Measurements from ENCODE around the gene ADAMTS7. TPM values are rescaled to one million over a fixed set of nuclear protein-coding genes. Genes with fewer than 3 reads are reported as not detected.
"Not testable (repeated sequence)": the region's sequence is repeated elsewhere in the genome, so short reads cannot be mapped to it uniquely, and the experiment has no call there.

Gene ADAMTS7
- polyA plus RNA-seq, 3 donors = 0.90 to 7.8 (median 1.9) TPM

DNA sequence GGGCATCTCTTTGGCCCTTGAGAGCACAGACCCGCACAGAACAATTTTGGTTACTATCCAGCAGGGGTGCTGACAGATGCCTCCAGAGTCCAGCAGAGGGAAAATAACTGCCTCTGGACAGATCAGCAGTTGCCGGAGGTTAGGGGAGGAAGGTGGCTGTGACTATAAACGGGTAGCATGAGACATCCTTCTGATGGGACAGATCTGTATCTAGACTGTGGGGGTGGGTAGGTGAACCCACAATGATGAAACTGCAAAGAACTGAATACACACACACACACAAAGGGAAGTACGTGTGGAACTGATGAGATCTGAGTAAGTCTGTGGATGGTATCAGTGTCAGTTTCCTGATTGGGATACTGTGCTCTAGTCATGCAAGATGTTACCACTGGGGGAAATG, 21.2 kb downstream of the ADAMTS7 start:
- 59 to 77% (median 67%) methylated on average over 4 of the region's 4 CpGs for WGBS, 3 donors
- H3K27ac ChIP-seq (ENCODE audit: low read depth, low read length) = no peak overlapping the region

- WGBS, 3 donors = 89 to 94% (median 91%) methylated on average over 17 of the region's 17 CpGs
- no peak overlapping the region for H3K27ac ChIP-seq (ENCODE audit: low read depth, low read length)
Observed at GRCh38 chr15:78789615-78790014, 21.6 kb downstream of the ADAMTS7 start.

GRCh38 chr15:78788016-78788660, 23.1 kb downstream of the ADAMTS7 start:
- 89 to 92% (median 90%) methylated on average over 14 of the region's 14 CpGs for WGBS, 3 donors
- H3K27ac ChIP-seq (ENCODE audit: low read depth, low read length) = no peak overlapping the region

DNA sequence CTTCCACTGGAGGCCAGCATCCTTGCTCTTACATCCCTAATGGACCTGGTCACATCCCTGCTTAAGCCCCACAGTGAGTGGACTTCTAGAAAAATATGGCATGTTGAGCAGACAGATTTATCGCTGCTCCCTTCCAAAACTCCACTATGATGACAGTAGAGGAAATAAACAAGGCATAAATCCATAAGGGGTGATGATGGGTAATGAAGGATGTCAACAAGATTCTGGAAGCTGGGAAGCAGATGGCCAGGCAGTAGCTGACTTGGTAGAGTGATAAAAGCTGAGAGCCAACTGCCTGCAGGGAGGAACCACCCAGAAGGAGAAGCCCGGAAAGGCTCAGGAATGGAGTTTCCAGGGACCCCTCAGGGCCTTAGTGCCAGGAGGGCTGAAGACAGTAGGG, 28.9 kb downstream of the ADAMTS7 start:
- 97 to 98% (median 98%) methylated on average over 1 to 2 of the region's 2 CpGs for WGBS, 3 donors
- not testable (repeated sequence) for H3K27ac ChIP-seq (ENCODE audit: low read depth, low read length)

GRCh38 chr15:78781381-78781780, 29.9 kb downstream of the ADAMTS7 start:
- H3K27ac ChIP-seq (ENCODE audit: low read depth, low read length) = not testable (repeated sequence)
- 78 to 87% (median 80%) methylated on average over 2 to 4 of the region's 4 CpGs for WGBS, 3 donors

DNA sequence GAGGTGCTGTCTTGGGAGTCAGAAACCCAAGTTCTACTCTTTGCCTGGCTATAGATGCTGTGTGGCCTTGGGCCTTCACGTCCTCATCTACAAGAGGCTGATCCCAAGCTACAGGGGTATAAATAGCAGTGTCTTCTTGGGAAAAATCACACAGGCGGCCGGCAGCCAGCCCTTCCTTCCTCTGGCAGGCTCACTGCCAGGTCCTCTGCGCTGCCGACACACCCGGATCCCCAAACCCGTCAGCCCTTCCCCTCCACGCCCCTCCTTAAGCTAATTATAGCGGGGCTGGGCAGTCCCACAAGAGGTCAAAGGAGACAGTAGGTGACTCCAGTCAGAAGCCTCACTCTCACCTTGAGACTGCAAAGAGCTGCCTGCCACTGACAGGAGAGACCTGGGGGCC, 31.3 kb downstream of the ADAMTS7 start:
- not testable (repeated sequence) for H3K27ac ChIP-seq (ENCODE audit: low read depth, low read length)
- WGBS, 3 donors = 13 to 43% (median 20%) methylated on average over 1 of the region's 9 CpGs

DNA sequence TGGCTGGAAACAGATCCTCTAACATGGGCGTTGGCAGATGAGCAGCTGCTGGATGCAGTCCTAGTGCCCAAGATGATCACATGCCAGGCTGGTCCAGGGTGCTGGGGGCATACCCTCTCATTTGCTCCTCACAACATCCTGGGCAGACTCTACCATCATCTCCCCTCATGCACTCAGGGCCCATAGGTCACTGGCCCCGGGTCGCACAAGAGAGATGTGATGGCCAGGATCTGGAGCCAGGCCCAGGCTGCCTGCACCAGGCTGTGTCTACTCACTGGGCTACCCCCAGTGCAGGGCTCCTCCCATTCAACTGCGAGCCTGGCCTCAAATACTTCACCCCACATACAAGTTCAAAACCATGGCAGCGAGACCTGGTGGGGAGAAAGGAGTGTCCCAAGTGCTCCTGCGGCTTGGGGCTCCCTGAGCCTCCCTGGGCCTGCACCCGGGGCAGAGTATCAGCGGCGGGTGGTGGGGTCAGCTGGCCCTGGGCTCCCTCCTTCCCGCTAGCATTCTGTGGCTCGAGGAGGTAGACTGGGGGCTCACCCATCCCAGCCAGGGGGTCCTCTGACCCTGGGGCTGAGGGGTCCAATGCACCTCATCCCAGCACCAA, 32.0 kb downstream of the ADAMTS7 start:
- WGBS, 3 donors = 79 to 89% (median 81%) methylated on average over 8 to 11 of the region's 11 CpGs
- not testable (repeated sequence) for H3K27ac ChIP-seq (ENCODE audit: low read depth, low read length)

DNA sequence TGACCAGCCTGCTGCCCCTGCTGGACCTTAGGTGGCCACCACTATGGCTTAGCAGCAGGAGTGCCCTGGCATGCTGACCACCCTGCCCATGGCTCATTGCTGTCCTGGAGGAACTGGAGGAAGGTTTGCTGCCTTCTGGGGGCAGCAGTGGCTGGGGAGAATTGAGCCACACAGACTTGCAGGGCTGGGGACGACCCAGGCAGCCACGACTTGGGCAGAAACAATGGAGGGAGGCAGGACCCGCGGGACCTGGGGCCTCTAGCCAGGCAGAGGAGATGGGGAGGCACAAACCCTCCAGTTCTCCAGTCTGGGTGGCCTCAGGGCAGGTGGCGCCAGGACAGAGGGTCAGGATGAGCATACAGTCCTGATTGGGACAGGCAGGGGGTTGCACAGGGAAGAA, 32.8 kb downstream of the ADAMTS7 start:
- WGBS, 3 donors = 67 to 90% (median 86%) methylated on average over 5 of the region's 5 CpGs
- H3K27ac ChIP-seq (ENCODE audit: low read depth, low read length) = no peak overlapping the region

DNA sequence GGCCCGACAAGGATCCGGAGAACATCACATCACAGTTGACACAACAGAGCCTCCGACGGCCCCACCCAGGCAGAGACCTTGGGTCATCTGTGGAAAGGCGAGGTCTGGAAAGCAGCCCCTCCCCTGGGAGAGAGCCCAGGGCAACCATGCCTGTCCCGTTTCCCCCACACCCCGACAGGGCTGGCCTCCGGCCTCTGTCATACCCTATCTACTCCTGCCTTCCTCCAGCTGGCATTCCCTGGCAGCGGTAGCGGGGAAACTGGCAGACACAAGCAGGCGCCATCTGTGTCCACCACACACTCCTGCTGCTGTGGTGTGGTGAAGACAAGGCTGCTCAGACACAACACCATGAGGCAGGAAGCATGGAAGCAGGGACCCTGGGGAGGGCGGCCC, 33.3 kb downstream of the ADAMTS7 start:
- not testable (repeated sequence) for H3K27ac ChIP-seq (ENCODE audit: low read depth, low read length)
- 73 to 90% (median 81%) methylated on average over 12 of the region's 12 CpGs for WGBS, 3 donors

DNA sequence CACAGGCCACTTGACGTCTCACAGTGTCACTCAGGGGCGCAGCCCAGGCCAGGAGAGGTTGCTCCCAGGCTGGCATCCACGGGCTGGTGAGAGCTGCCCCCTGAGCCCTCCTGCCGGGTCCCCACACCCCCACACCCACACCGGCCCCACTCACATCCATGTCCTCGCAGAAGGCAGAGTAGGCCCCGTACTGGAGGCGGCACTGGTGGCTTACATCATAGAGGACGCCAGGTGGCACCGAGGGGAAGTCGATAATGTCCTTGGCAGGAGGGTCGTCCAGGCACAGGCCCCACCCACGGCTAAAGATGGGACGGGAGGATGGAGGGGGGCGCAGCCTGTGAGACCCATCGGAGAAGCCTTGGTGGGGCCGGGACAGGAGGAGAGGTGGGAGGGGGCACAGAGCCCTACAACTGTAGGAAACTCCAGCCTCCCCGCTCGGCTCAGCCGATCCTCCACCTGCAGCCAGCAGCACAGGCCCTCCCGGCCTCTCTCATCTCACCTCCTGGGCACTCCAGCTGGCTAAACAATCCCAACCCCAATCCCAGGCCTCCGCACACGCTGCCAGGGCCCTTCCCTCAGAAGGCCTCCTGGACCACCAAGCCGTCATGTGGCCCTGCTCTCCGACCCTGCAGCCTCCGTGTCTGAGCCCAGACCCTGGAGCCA, 33.8 kb downstream of the ADAMTS7 start:
- WGBS, 3 donors = 81 to 89% (median 86%) methylated on average over 18 to 26 of the region's 26 CpGs
- not testable (repeated sequence) for H3K27ac ChIP-seq (ENCODE audit: low read depth, low read length)

GRCh38 chr15:78776046-78776925, 35.0 kb downstream of the ADAMTS7 start:
- H3K27ac ChIP-seq (ENCODE audit: low read depth, low read length) = not testable (repeated sequence)
- WGBS, 3 donors = 85 to 89% (median 87%) methylated on average over 21 to 25 of the region's 25 CpGs

GRCh38 chr15:78775472-78775871, 35.8 kb downstream of the ADAMTS7 start:
- no peak overlapping the region for H3K27ac ChIP-seq (ENCODE audit: low read depth, low read length)
- 64 to 79% (median 77%) methylated on average over 6 to 8 of the region's 8 CpGs for WGBS, 3 donors

GRCh38 chr15:78774451-78774990, 36.7 kb downstream of the ADAMTS7 start:
- WGBS, 3 donors = 89 to 93% (median 90%) methylated on average over 15 of the region's 15 CpGs
- H3K27ac ChIP-seq (ENCODE audit: low read depth, low read length) = not testable (repeated sequence)

DNA sequence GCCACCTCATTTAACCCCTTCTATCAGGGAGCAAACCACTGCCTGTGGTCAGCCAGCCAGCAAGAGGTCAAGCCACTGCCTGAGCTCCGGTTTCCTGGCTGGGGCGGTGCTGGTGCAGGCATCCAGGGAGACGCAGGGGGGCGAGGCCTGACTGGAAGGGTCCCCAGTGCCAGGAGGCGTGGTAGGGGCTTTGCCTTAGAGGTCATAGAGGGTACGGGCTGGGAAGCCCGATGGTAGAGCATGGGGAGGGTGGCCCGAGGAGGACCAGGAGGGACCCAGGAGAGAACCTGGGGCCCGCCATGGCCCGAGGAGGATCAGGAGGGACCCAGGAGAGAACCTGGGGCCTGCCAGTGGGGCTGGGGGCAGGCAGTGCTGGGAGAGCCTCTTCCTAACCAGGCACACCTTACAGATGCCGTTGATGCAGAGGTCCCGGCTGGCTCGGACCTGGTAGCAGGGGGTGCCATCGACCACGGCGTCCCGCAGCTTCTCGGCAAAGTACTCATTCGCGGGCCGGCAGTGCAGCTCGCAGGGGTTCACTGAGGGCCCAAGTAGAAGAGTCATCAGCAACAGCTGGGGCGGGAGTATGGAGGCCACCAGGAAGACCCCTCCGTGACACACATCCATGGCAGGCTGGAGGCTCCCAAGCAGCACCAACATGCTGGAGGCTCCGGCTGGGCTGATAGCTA, 37.4 kb downstream of the ADAMTS7 start:
- 92 to 97% (median 97%) methylated on average over 22 to 25 of the region's 25 CpGs for WGBS, 3 donors
- H3K27ac ChIP-seq (ENCODE audit: low read depth, low read length) = not testable (repeated sequence)

DNA sequence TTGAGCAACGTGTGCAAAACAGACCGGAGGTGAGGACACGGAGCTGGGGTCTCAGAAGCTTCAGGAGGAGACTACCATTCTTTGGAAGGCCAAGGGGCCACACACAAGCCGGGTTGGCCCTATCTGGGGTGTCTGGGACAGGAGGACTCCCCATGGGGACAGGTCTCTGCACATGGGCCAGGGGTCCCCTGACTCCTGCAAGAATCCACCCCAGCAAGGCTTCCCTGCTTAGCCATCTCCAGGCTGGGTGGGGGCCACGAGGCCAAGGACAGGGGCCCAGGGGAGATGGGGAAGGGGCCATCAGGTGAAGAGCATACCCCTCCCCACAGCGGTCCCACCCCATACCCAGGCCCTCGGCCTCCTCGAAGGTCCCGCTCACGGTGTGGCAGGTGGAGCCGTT, 38.5 kb downstream of the ADAMTS7 start:
- WGBS, 3 donors = 79 to 89% (median 88%) methylated on average over 6 to 8 of the region's 11 CpGs
- H3K27ac ChIP-seq (ENCODE audit: low read depth, low read length) = no peak overlapping the region

DNA sequence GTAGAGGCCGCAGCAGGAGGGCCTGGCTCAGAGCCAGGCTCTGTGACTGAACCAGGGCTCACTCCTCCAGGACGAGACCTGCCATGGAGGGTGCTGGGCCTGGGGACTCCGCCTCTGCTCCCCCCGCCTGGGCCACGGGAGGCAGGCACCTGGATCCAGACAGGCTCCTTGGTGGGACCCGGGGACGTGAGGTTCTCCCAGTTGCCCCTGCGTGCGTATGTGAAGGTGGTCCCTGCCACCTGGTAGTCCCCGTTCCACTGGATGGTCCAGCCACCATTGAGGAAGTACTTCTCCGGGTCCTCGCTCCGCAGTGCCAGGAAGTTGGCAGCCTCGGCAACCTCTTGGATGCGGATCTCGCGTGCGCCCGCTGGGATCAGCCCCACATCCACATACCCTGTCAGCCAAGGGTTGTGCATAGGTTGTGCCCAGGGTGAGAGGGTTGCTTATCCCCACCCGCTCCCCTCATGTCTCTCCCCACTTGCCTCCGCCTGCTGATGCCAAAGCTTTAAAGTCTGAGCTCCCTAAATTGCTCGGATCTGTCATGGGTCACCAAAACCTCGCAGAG, 39.7 kb downstream of the ADAMTS7 start:
- H3K27ac ChIP-seq (ENCODE audit: low read depth, low read length) = not testable (repeated sequence)
- 88 to 95% (median 95%) methylated on average over 21 to 23 of the region's 23 CpGs for WGBS, 3 donors

- 87 to 95% (median 95%) methylated on average over 8 to 9 of the region's 9 CpGs for WGBS, 3 donors
- H3K27ac ChIP-seq (ENCODE audit: low read depth, low read length) = not testable (repeated sequence)
Observed at GRCh38 chr15:78771020-78771419, 40.2 kb downstream of the ADAMTS7 start.
